Endothelial cell of umbilical vein (primary cell): ENCODE measurements around the gene LCLAT1. TPM values are rescaled to one million over a fixed set of nuclear protein-coding genes. Genes with fewer than 3 reads are reported as not detected.

Experiments
- BruUV-seq: library from RNA; stranded (reverse); fragments of 400-500 nt; replicated peaks from 2 replicates; lab custom pipeline; 2021; lab: Mats Ljungman, UMichigan
- CTCF ChIA-PET: fragments of 300-600, 350-600 bp; sonication (Branson Sonifier 250); formaldehyde crosslinking; loops from one replicate; lab custom pipeline; 2021; ENCODE audit warnings: antibody characterized with exemption, inconsistent platforms; lab: Charles Lee
- POLR2A ChIA-PET: fragments of 300-600, 350-600 bp; sonication (Branson Sonifier 250); formaldehyde crosslinking; loops from one replicate; lab custom pipeline; 2021; ENCODE audit warnings: antibody characterized with exemption, inconsistent platforms; lab: Charles Lee
- DNase-seq: peaks from one replicate; pipeline ENCODE4 v3.0.0-alpha.2; 2011; ENCODE audit warnings: low read depth, low spot score
- FAIRE-seq: peaks from 2 replicates; lab custom pipeline; 2011; peaks lifted over from hg19 to GRCh38; lab: Jason Lieb, UNC
- H2AFZ ChIP-seq: 2 replicates; pipeline ENCODE4 v1.6.0; 2012; ENCODE audit warnings: low read depth, low read length, control low read depth, inconsistent platforms
- H3K27ac ChIP-seq: 2 replicates; pipeline ENCODE4 v1.5.1; 2011; ENCODE audit warnings: low read depth, mild to moderate bottlenecking, control low read depth, low read length, moderate library complexity; ENCODE audit not compliant: insufficient read depth
- H3K27me3 ChIP-seq, 2 experiments: 2 replicates each; pipeline versions ENCODE4 v1.6.0 to v1.6.1; 2011; ENCODE audit warnings: low read length in 2 of 2, mixed read lengths in 1 of 2; ENCODE audit not compliant: control insufficient read depth in 2 of 2, insufficient read depth in 2 of 2
- H3K36me3 ChIP-seq, 2 experiments: 2 replicates in 1 of 2; 3 replicates in 1 of 2; pipeline ENCODE4 v1.5.1; 2011; ENCODE audit warnings: low read length in 2 of 2, mild to moderate bottlenecking in 1 of 2, moderate library complexity in 1 of 2; ENCODE audit not compliant: control insufficient read depth in 2 of 2, insufficient read depth in 2 of 2; ENCODE audit errors: extremely low read depth in 1 of 2
- H3K4me1 ChIP-seq: 3 replicates; pipeline ENCODE4 v1.5.1; 2011; ENCODE audit warnings: mild to moderate bottlenecking, low read length; ENCODE audit not compliant: control insufficient read depth, insufficient read depth; ENCODE audit errors: extremely low read depth
- H3K4me2 ChIP-seq: 2 replicates; pipeline ENCODE4 v1.6.1; 2011; ENCODE audit warnings: low read length, control low read depth, mixed read lengths; ENCODE audit not compliant: insufficient read depth
- H3K4me3 ChIP-seq, 3 experiments: fragments of 200-600 bp in 1 of 3; sonication (generic), shearing (Covaris generic) in 1 of 3; replicated peaks in 1 of 3; 2 replicates each; pipeline ENCODE4 v1.5.1; 2011 to 2016; ENCODE audit warnings: control low read depth in 3 of 3, low read length in 3 of 3, mild to moderate bottlenecking in 2 of 3, inconsistent platforms in 1 of 3, low read depth in 1 of 3, moderate library complexity in 1 of 3; ENCODE audit not compliant: insufficient read depth in 1 of 3
- H3K79me2 ChIP-seq: 2 replicates; pipeline ENCODE4 v1.6.0; 2012; ENCODE audit warnings: low read length, inconsistent platforms; ENCODE audit not compliant: control insufficient read depth, insufficient read depth
- H3K9ac ChIP-seq: replicated peaks from 2 replicates; pipeline ENCODE3; 2011; ENCODE audit warnings: low read length, control low read depth; ENCODE audit not compliant: insufficient read depth; ENCODE audit errors: extremely low read depth
- H3K9me1 ChIP-seq: replicated peaks from 3 replicates; pipeline ENCODE4 v1.6.0; 2011; ENCODE audit warnings: mild to moderate bottlenecking, low read length; ENCODE audit not compliant: control insufficient read depth, insufficient read depth; ENCODE audit errors: extremely low read depth
- H3K9me3 ChIP-seq: replicated peaks from 2 replicates; pipeline ENCODE4 v1.5.1; 2012; ENCODE audit warnings: low read length, inconsistent platforms; ENCODE audit not compliant: control insufficient read depth, insufficient read depth
- H4K20me1 ChIP-seq: replicated peaks from 2 replicates; pipeline ENCODE3; 2011; ENCODE audit warnings: mild to moderate bottlenecking, low read length; ENCODE audit not compliant: control insufficient read depth, insufficient read depth; ENCODE audit errors: extremely low read depth
- CTCF ChIP-seq, 2 donors: IDR thresholded peaks; 1 replicate in 1 of 2; 2 replicates in 1 of 2; pipeline ENCODE4 v1.5.1; 2011; ENCODE audit warnings: low read length in 2 of 2, mild to moderate bottlenecking in 2 of 2, moderate library complexity in 2 of 2, control low read depth in 1 of 2, inconsistent platforms in 1 of 2, low read depth in 1 of 2; ENCODE audit not compliant: insufficient read depth in 1 of 2; ENCODE audit errors: extremely low read depth in 1 of 2
- EZH2 ChIP-seq: IDR thresholded peaks from 2 replicates; pipeline ENCODE4 v1.6.1; 2012; ENCODE audit warnings: borderline replicate concordance, low read depth, mild to moderate bottlenecking, moderate library complexity, low read length, inconsistent platforms; ENCODE audit not compliant: severe bottlenecking
- FOS ChIP-seq: IDR thresholded peaks from 2 replicates; pipeline ENCODE4 v1.6.1; 2011; ENCODE audit warnings: mild to moderate bottlenecking, low read length, moderate library complexity, borderline replicate concordance; ENCODE audit not compliant: insufficient read depth
- GATA2 ChIP-seq: IDR thresholded peaks from 2 replicates; pipeline ENCODE4 v1.7.0; 2011; ENCODE audit warnings: low read depth, mild to moderate bottlenecking, moderate library complexity, mixed read lengths, low read length; ENCODE audit not compliant: insufficient read length, insufficient read depth
- JUN ChIP-seq: IDR thresholded peaks from 2 replicates; pipeline ENCODE4 v1.6.1; 2011; ENCODE audit warnings: borderline replicate concordance, low read depth; ENCODE audit not compliant: insufficient read length, insufficient read depth
- MAX ChIP-seq: IDR thresholded peaks from 2 replicates; pipeline ENCODE4 v1.6.1; 2011; ENCODE audit not compliant: insufficient read depth, insufficient read length
- MYC ChIP-seq: IDR thresholded peaks from one replicate; pipeline ENCODE4 v1.6.1; 2011; ENCODE audit warnings: mild to moderate bottlenecking, low read depth, low read length
- POLR2A ChIP-seq: IDR thresholded peaks from 2 replicates; pipeline ENCODE4 v1.6.1; 2012; ENCODE audit warnings: low read depth, mild to moderate bottlenecking, control low read depth, low read length
- POLR2AphosphoS5 ChIP-seq: IDR thresholded peaks from 2 replicates; pipeline ENCODE4 v1.6.1; 2012; ENCODE audit warnings: low read depth, mild to moderate bottlenecking, control low read depth, low read length, moderate library complexity; ENCODE audit not compliant: insufficient read depth
- dilution Hi-C: fragments of 300-500 bp; cut with MboI; formaldehyde crosslinking; loops from one replicate; pipeline ENCODE4 v1.15.0; 2019; ENCODE audit warnings: low sequenced_read_pairs; ENCODE audit not compliant: extremely low pct_ligation_motif_present
- intact Hi-C: fragments of 100-400 bp; cut with micrococcal nuclease; formaldehyde crosslinking; loops from one replicate; pipeline ENCODE4 v1.10.0; 2022
- polyA plus RNA-seq, 4 experiments: library from polyadenylated mRNA; depleted of rRNA in 3 of 4; stranded (reverse) in 3 of 4; unstranded in 1 of 4; fragments of >200 nt; gene quantifications; 2 replicates each; pipeline versions ENCODE4 v1.2.1 to v1.2.3, GENCODE V29; 2011 to 2012; ENCODE audit warnings: missing spikeins in 1 of 4
- total RNA-seq: library from RNA; stranded (reverse); gene quantifications from 2 replicates; pipeline ENCODE4 v1.2.3, GENCODE V29; 2021

The LCLAT1 gene
- total and polyA plus RNA-seq, 2 donors (not counting 3 experiments of a cell fraction or from before 2014, with no cell fraction given): 6.1 to 20.8 TPM

GRCh38 chr2:30684996-30685395 is 237.9 kb downstream of the LCLAT1 start:
- ChIA-PET POLR2A (no interaction called here), CTCF (interaction anchor here (0.7 kb wide), 1 partner anchor 1615 kb away, joined by 3 read pairs; no protein-coding TSS in a partner anchor)
- Histone ChIP-seq H3K27me3 (no peaks in the 10 kb centered on the region), H4K20me1 (no peaks in the 10 kb centered on the region), H3K9ac (no peak overlapping the region), H3K9me1 (no peaks in the 10 kb centered on the region), H3K4me1 (no peaks in the 10 kb centered on the region), H3K4me3 (no peak overlapping the region), H3K4me2 (no peak overlapping the region), H3K9me3 (no peaks in the 10 kb centered on the region), H3K27ac (no peak overlapping the region), H2AFZ (no peak overlapping the region), H3K79me2 (no peaks in the 10 kb centered on the region), H3K36me3 (no peaks in the 10 kb centered on the region)
- DNase-seq: no peak
- no peak for TF ChIP-seq JUN
- TF ChIP-seq POLR2A: no peak
- no peak for TF ChIP-seq CTCF (IDR thresholded peaks at IDR 0.05; ENCODE audit: extremely low read depth in 1 of 2, insufficient read depth in 1 of 2, low read depth in 1 of 2, low read length in 2 of 2)
- no peak for TF ChIP-seq FOS
- no peak for TF ChIP-seq MYC
- no peak for TF ChIP-seq GATA2
- TF ChIP-seq POLR2AphosphoS5: no peak
- no peak for TF ChIP-seq MAX
- no peak for TF ChIP-seq EZH2
- no peak for FAIRE-seq
- no TSS peak for BruUV-seq
- dilution Hi-C loops (no loop called here), intact Hi-C loops (no loop called here)
